Measurements from ENCODE around the gene LRP6. TPM values are rescaled to one million over a fixed set of nuclear protein-coding genes. Genes with fewer than 3 reads are reported as not detected.

Gene LRP6
- total and polyA plus RNA-seq, 10 of the 15 experiments (the other 5 are each of a cell fraction or from before 2014, with no cell fraction given), result 1.5 to 14.9 (median 6.1) TPM

GRCh38 chr12:12265035-12265434 is 1.8 kb downstream of the LRP6 start:
- Histone ChIP-seq H3K9ac (ENCODE audit: control insufficient read depth, insufficient read depth, low read length) (peak overlapping the region; percentile 57), H3K79me2 (ENCODE audit: control insufficient read depth, insufficient read depth, low read length) (peaks cover 13% of the 10 kb centered on the region), H3K27me3 (replicated peaks in 1 of 2; ENCODE audit: control insufficient read depth in 2 of 2, insufficient read depth in 2 of 2, low read length in 1 of 2) (no peaks in the 10 kb centered on the region)

More at GRCh38 chr12:12265035-12265434, 1.8 kb downstream of the LRP6 start:
- ChIA-PET SMC1A (ENCODE audit: uncharacterized antibody, unreplicated experiment) (interaction anchor here (1.3 kb wide), 1 partner anchor 51 kb away, joined by 3 read pairs; no protein-coding TSS in a partner anchor), CTCF (interaction anchor here (1.0 to 3.3 kb wide), 5 partner anchors 10 to 472 kb away, joined by 3 to 15 read pairs (median 4); partner anchors contain the start of gene BCL2L14), RAD21 (ENCODE audit: unreplicated experiment) (interaction anchor here (1.0 kb wide), 1 partner anchor 104 kb away, joined by 3 read pairs; no protein-coding TSS in a partner anchor), POLR2A (interaction anchor here (0.6 kb wide), 1 partner anchor 1891 kb away, joined by 4 read pairs; no protein-coding TSS in a partner anchor)
- Histone ChIP-seq H3K36me3 (ENCODE audit: control insufficient read depth in 2 of 2, insufficient read depth in 2 of 2, low read length in 1 of 2) (no peaks in the 10 kb centered on the region), H4K20me1 (ENCODE audit: control insufficient read depth, insufficient read depth) (no peaks in the 10 kb centered on the region), H3K9me3 (replicated peaks; ENCODE audit: control insufficient read depth, insufficient read depth, low read length) (no peaks in the 10 kb centered on the region), H3K4me3 (peak overlapping the region; percentile 92), H3K27ac (ENCODE audit: control insufficient read depth, insufficient read depth) (no peak overlapping the region), H2AFZ (ENCODE audit: control insufficient read depth, low read depth, low read length) (no peak overlapping the region; the same call in 1 of the 2 replicates), H3K4me2 (ENCODE audit: control insufficient read depth, insufficient read depth) (peak overlapping the region; percentile 93), H3K4me1 (ENCODE audit: control insufficient read depth, insufficient read depth, low read length) (no peaks in the 10 kb centered on the region)
- BruUV-seq (replicated peaks), result no TSS peak
- DNase-seq (ENCODE audit: low read depth, low spot score) (no peak), ATAC-seq (no peak), FAIRE-seq (peak; percentile 27)
- in situ Hi-C loops (cut with MboI) (no loop called here), intact Hi-C loops (cut with micrococcal nuclease; ENCODE audit: unreplicated experiment) (loop anchor here (5.0 kb wide), 2 partner anchors 53 to 93 kb away; no protein-coding TSS in a partner anchor)
- 49% methylated on average over 3 of the region's 3 CpGs for WGBS (ENCODE audit: insufficient coverage, insufficient replicate concordance, low lambda C conversion rate, missing lambda C conversion rate)
- TF ChIP-seq SP1 (IDR thresholded peaks at IDR 0.05; ENCODE audit: low read depth, low read length) (no peak), ZBTB4 (CRISPR knock-in tag; IDR thresholded peaks at IDR 0.05) (no peak), NFXL1 (IDR thresholded peaks at IDR 0.05; ENCODE audit: borderline replicate concordance) (no peak), CREM (IDR thresholded peaks at IDR 0.05; ENCODE audit: low read depth) (no peak), MEF2B (IDR thresholded peaks at IDR 0.05; ENCODE audit: partially characterized antibody, poor library complexity, severe bottlenecking) (no peak), SMAD1 (IDR thresholded peaks at IDR 0.05; ENCODE audit: low read depth, partially characterized antibody) (no peak), ZNF217 (IDR thresholded peaks at IDR 0.05) (no peak), HDAC2 (IDR thresholded peaks at IDR 0.05) (no peak), BHLHE40 (IDR thresholded peaks at IDR 0.05; ENCODE audit: borderline replicate concordance in 1 of 2, low read depth in 2 of 2, low read length in 1 of 2) (no peak), DPF2 (IDR thresholded peaks at IDR 0.05) (no peak), NFYB (IDR thresholded peaks at IDR 0.05; ENCODE audit: insufficient read depth, low read depth, low read length) (no peak)

Data from GM12878 (cell line).